ENCODE measurements around the gene STK32A.

STK32A gene

DNA sequence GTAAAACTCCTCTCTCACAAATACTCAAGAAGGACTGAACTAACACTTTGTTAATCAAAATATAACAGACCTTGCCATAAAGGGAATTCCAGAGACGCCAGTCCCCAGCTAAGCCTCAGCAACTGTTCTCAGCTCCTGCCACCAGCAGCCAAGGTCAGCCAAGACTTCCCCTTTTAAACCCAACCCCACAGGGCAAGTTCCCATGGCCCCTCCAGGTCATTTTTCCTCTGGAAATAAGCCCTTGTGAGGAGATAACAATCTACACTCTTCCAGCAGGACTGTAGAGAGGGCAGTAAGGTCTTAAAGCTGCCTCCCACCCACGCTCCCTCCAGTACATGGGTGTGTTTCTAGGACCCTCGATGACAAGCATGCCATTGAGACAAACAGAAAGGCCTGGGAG, 196.8 kb downstream of the STK32A start:
- H3K27ac ChIP-seq = peak overlapping the region; percentile 68 to 74
- no peak overlapping the region for H3K4me3 ChIP-seq
- no peak for DNase-seq
- H3K9me3 ChIP-seq = no peaks in the 10 kb centered on the region
- TF ChIP-seq, protein P1, sequence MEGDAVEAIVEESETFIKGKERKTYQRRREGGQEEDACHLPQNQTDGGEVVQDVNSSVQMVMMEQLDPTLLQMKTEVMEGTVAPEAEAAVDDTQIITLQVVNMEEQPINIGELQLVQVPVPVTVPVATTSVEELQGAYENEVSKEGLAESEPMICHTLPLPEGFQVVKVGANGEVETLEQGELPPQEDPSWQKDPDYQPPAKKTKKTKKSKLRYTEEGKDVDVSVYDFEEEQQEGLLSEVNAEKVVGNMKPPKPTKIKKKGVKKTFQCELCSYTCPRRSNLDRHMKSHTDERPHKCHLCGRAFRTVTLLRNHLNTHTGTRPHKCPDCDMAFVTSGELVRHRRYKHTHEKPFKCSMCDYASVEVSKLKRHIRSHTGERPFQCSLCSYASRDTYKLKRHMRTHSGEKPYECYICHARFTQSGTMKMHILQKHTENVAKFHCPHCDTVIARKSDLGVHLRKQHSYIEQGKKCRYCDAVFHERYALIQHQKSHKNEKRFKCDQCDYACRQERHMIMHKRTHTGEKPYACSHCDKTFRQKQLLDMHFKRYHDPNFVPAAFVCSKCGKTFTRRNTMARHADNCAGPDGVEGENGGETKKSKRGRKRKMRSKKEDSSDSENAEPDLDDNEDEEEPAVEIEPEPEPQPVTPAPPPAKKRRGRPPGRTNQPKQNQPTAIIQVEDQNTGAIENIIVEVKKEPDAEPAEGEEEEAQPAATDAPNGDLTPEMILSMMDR (IDR thresholded peaks at IDR 0.05) = no peak
- intact Hi-C loops (cut with DNase I; ENCODE audit: low total_unique reads) = no loop called here
- H3K4me1 ChIP-seq = peaks cover 0 to 100% (median 48%) of the 10 kb centered on the region in 4 donors
- H3K27me3 ChIP-seq = no peaks in the 10 kb centered on the region
- no peaks in the 10 kb centered on the region for H3K36me3 ChIP-seq

DNA sequence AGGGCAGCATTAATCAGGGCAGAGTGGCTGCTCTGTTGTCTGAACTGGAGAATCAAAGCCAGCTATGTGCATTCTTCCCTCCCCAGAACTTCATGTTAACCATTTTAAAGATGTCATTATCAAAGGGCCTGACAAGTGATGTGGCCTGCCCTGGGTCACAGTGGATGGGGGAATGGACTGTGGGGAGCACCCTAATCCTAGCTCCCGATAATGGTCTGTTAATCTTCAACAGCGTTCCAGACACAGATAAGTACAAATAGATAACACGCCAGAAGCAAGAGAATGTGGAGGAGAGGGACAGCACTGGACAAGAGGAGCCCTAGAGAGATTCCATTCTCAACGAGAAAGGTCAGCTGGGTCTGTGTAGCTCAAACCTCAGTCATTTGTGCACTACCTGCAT, 197.5 kb downstream of the STK32A start:
- H3K27ac ChIP-seq = peak overlapping the region; percentile 68 to 74
- H3K4me1 ChIP-seq = peaks cover 0 to 100% (median 48%) of the 10 kb centered on the region in 4 donors
- no peaks in the 10 kb centered on the region for H3K9me3 ChIP-seq

GRCh38 chr5:147434049-147434448, 199.2 kb downstream of the STK32A start:
- TF ChIP-seq, protein P1 (IDR thresholded peaks at IDR 0.05) = no peak
- Histone ChIP-seq H3K36me3 (no peaks in the 10 kb centered on the region), H3K9me3 (no peaks in the 10 kb centered on the region), H3K4me3 (no peak overlapping the region), H3K27me3 (no peaks in the 10 kb centered on the region), H3K27ac (peak overlapping the region in 1 of 2 donors; percentile 14), H3K4me1 (peaks cover 0 to 99% (median 41%) of the 10 kb centered on the region in 4 donors)
- no peak for DNase-seq
- intact Hi-C loops (cut with DNase I; ENCODE audit: low total_unique reads) = no loop called here

More for the DNA sequence above, 197.5 kb downstream of the STK32A start:
- TF ChIP-seq, protein P1 (IDR thresholded peaks at IDR 0.05) = no peak
- H3K4me3 ChIP-seq = no peak overlapping the region
- no peaks in the 10 kb centered on the region for H3K27me3 ChIP-seq
- no peak for DNase-seq
- H3K36me3 ChIP-seq = no peaks in the 10 kb centered on the region
- intact Hi-C loops (cut with DNase I; ENCODE audit: low total_unique reads) = no loop called here

GRCh38 chr5:147436596-147436995, 201.8 kb downstream of the STK32A start:
- H3K9me3 ChIP-seq = no peaks in the 10 kb centered on the region
- H3K4me3 ChIP-seq = no peak overlapping the region
- no peak for DNase-seq
- no peaks in the 10 kb centered on the region for H3K27me3 ChIP-seq
- TF ChIP-seq, protein P1 (IDR thresholded peaks at IDR 0.05) = no peak
- no peaks in the 10 kb centered on the region for H3K36me3 ChIP-seq
- H3K27ac ChIP-seq = peak overlapping the region; percentile 53 to 64
- intact Hi-C loops (cut with DNase I; ENCODE audit: low total_unique reads) = no loop called here
- peaks cover 0 to 99% (median 46%) of the 10 kb centered on the region in 4 donors for H3K4me1 ChIP-seq

DNA sequence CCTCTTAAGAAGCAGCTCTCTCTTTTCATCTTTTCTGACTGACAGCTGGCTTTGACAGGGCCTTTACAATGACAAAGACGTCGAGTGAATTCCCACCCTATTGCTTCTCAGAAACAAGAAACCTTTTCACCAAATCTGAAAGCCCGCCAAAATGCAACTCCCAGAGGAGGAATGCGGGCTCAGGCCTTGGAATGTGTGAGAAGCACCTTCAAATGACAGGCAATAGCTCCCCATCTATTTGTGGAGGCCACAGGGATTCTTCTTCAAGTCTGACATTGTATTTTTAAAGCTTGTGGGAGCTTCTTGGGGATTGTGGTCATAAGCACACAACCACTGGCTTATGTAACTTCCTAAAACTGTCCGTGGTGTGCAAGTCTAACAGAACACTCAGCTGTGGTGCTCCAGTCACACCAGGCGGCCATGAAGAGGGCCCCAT, 202.4 kb downstream of the STK32A start:
- Histone ChIP-seq H3K36me3 (no peaks in the 10 kb centered on the region), H3K9me3 (no peaks in the 10 kb centered on the region), H3K4me1 (peaks cover 0 to 99% (median 41%) of the 10 kb centered on the region in 4 donors), H3K4me3 (no peak overlapping the region), H3K27me3 (no peaks in the 10 kb centered on the region), H3K27ac (peak overlapping the region; percentile 53 to 64)
- TF ChIP-seq, protein P1 (IDR thresholded peaks at IDR 0.05) = no peak
- intact Hi-C loops (cut with DNase I; ENCODE audit: low total_unique reads) = no loop called here
- DNase-seq = no peak

Measured in tibial artery (tissue), 4 donors.